ENCODE results near the gene MEA1.

The MEA1 gene

GRCh38 chr6:43060034-43060754 is 46.4 kb upstream of the MEA1 start:
- H3K27ac ChIP-seq (ENCODE audit: poor library complexity, severe bottlenecking): peak overlapping the region; percentile 60
- H3K9me3 ChIP-seq (ENCODE audit: severe bottlenecking): no peaks in the 10 kb centered on the region

GRCh38 chr6:43059168-43060033 is 45.7 kb upstream of the MEA1 start, which contains the start of the genes KLC4 and MRPL2:
KLC4 (plus strand) TSS chr6:43059631; CDS start chr6:43061336, 1,705 bp downstream.
MRPL2 (minus strand) TSS chr6:43059434; CDS start chr6:43059381, 53 bp downstream.
- Histone ChIP-seq H3K4me1 (ENCODE audit: insufficient read depth, poor library complexity, severe bottlenecking) (no peaks in the 10 kb centered on the region), H3K27me3 (ENCODE audit: insufficient read depth, poor library complexity, severe bottlenecking) (no peaks in the 10 kb centered on the region), H3K4me3 (ENCODE audit: severe bottlenecking) (peak within 1 kb of the TSS; percentile 65), H3K36me3 (ENCODE audit: low read depth) (peaks cover 28% of the 10 kb centered on the region), H3K27ac (ENCODE audit: poor library complexity, severe bottlenecking) (peak within 1 kb of the TSS; percentile 60), H3K9me3 (ENCODE audit: severe bottlenecking) (no peaks in the 10 kb centered on the region)
- DNase-seq (ENCODE audit: low spot score) (peak; percentile 98), ATAC-seq (ENCODE audit: low read depth) (peak; percentile 89)
- TF ChIP-seq CTCF (IDR thresholded peaks at IDR 0.05; ENCODE audit: poor library complexity, severe bottlenecking): no peak

More at GRCh38 chr6:43060034-43060754, 46.4 kb upstream of the MEA1 start:
- no peak for TF ChIP-seq CTCF (IDR thresholded peaks at IDR 0.05; ENCODE audit: poor library complexity, severe bottlenecking)
- Histone ChIP-seq H3K4me3 (ENCODE audit: severe bottlenecking) (peak overlapping the region; percentile 65), H3K4me1 (ENCODE audit: insufficient read depth, poor library complexity, severe bottlenecking) (no peaks in the 10 kb centered on the region), H3K36me3 (ENCODE audit: low read depth) (peaks cover 25% of the 10 kb centered on the region), H3K27me3 (ENCODE audit: insufficient read depth, poor library complexity, severe bottlenecking) (no peaks in the 10 kb centered on the region)
- DNase-seq (ENCODE audit: low spot score) (no peak), ATAC-seq (ENCODE audit: low read depth) (peak; percentile 50)

GRCh38 chr6:43058531-43058930 is 44.8 kb upstream of the MEA1 start:
- H3K27me3 ChIP-seq (ENCODE audit: insufficient read depth, poor library complexity, severe bottlenecking): no peaks in the 10 kb centered on the region
- peaks cover 32% of the 10 kb centered on the region for H3K36me3 ChIP-seq (ENCODE audit: low read depth)
- H3K4me3 ChIP-seq (ENCODE audit: severe bottlenecking): peak overlapping the region; percentile 65
- TF ChIP-seq CTCF (IDR thresholded peaks at IDR 0.05; ENCODE audit: poor library complexity, severe bottlenecking): no peak
- no peaks in the 10 kb centered on the region for H3K9me3 ChIP-seq (ENCODE audit: severe bottlenecking)
- no peak for ATAC-seq (ENCODE audit: low read depth)
- DNase-seq (ENCODE audit: low spot score): no peak
- H3K27ac ChIP-seq (ENCODE audit: poor library complexity, severe bottlenecking): peak overlapping the region; percentile 60
- no peaks in the 10 kb centered on the region for H3K4me1 ChIP-seq (ENCODE audit: insufficient read depth, poor library complexity, severe bottlenecking)

GRCh38 chr6:43055966-43056365 is 42.2 kb upstream of the MEA1 start:
- no peaks in the 10 kb centered on the region for H3K9me3 ChIP-seq (ENCODE audit: severe bottlenecking)
- peak overlapping the region; percentile 77 for H3K27ac ChIP-seq (ENCODE audit: poor library complexity, severe bottlenecking)
- H3K27me3 ChIP-seq (ENCODE audit: insufficient read depth, poor library complexity, severe bottlenecking): no peaks in the 10 kb centered on the region
- DNase-seq (ENCODE audit: low spot score): no peak
- TF ChIP-seq CTCF (IDR thresholded peaks at IDR 0.05; ENCODE audit: poor library complexity, severe bottlenecking): no peak
- no peak for ATAC-seq (ENCODE audit: low read depth)
- H3K4me3 ChIP-seq (ENCODE audit: severe bottlenecking): no peak overlapping the region
- peaks cover 38% of the 10 kb centered on the region for H3K36me3 ChIP-seq (ENCODE audit: low read depth)
- H3K4me1 ChIP-seq (ENCODE audit: insufficient read depth, poor library complexity, severe bottlenecking): peaks cover 5% of the 10 kb centered on the region

All from RWPE2 (cell line).